ENCODE data around the gene NLGN1. TPM values are rescaled to one million over a fixed set of nuclear protein-coding genes. Genes with fewer than 3 reads are reported as not detected.

Gene NLGN1
- total RNA-seq, 2 donors from 2014 or later: 0.36 to 11.7 TPM

DNA sequence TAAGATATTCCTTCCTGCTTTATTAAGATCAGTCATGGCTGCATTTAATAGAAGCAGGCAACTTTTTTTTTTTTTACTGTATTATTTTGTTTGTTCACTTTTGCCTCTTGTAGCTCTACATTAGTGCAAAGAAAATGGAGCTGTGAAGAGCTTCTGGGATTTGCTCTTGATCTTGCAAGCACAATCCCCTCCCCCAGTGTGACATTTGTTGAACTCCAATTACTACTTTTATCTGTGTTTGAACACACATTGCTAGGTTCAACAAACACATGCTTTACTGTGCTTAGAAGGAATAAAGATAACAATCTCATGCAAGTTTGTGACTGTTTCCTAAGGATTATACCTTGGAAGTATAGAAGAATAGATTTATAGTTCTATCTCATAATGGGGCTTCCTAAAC, 648.8 kb downstream of the NLGN1 start:
- H3K27ac ChIP-seq: no peak overlapping the region
- H3K4me3 ChIP-seq: no peak overlapping the region
- no peaks in the 10 kb centered on the region for H3K36me3 ChIP-seq
- no peaks in the 10 kb centered on the region for H3K27me3 ChIP-seq (replicated peaks; ENCODE audit: insufficient read depth)
- peak; percentile 6 for DNase-seq (ENCODE audit: low spot score)
- no peaks in the 10 kb centered on the region for H3K4me1 ChIP-seq (replicated peaks)
- TF ChIP-seq, protein P1, sequence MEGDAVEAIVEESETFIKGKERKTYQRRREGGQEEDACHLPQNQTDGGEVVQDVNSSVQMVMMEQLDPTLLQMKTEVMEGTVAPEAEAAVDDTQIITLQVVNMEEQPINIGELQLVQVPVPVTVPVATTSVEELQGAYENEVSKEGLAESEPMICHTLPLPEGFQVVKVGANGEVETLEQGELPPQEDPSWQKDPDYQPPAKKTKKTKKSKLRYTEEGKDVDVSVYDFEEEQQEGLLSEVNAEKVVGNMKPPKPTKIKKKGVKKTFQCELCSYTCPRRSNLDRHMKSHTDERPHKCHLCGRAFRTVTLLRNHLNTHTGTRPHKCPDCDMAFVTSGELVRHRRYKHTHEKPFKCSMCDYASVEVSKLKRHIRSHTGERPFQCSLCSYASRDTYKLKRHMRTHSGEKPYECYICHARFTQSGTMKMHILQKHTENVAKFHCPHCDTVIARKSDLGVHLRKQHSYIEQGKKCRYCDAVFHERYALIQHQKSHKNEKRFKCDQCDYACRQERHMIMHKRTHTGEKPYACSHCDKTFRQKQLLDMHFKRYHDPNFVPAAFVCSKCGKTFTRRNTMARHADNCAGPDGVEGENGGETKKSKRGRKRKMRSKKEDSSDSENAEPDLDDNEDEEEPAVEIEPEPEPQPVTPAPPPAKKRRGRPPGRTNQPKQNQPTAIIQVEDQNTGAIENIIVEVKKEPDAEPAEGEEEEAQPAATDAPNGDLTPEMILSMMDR (IDR thresholded peaks at IDR 0.05): no peak
- TF ChIP-seq POLR2AphosphoS5 (IDR thresholded peaks at IDR 0.05) (no peak), POLR2A (IDR thresholded peaks at IDR 0.05) (no peak)
- intact Hi-C loops (cut with DNase I): no loop called here
- H3K9me3 ChIP-seq: no peaks in the 10 kb centered on the region

DNA sequence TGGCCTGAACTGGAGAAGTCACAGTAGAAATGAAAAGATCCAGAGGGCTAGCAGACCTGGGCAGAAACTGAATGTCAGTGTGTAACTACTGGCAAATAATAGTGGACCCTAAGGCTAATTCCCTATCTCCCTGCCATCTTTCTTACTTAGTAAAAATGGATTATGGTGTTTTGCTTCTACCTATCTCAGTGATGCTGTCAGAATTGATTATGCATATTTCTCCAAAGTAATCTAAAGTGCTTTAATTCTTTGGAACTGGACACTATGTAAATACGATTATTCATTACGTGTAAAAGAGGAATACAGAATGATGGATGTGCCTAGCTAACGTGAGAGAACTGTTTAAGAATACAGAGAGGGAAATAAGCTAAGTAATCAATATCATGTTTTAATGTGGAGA, 651.9 kb downstream of the NLGN1 start:
- TF ChIP-seq, protein P1 (IDR thresholded peaks at IDR 0.05): no peak
- TF ChIP-seq POLR2AphosphoS5 (IDR thresholded peaks at IDR 0.05) (no peak), POLR2A (IDR thresholded peaks at IDR 0.05) (no peak)
- no peak overlapping the region for H3K4me3 ChIP-seq
- no peaks in the 10 kb centered on the region for H3K36me3 ChIP-seq
- no peaks in the 10 kb centered on the region for H3K27me3 ChIP-seq (replicated peaks; ENCODE audit: insufficient read depth)
- H3K4me1 ChIP-seq (replicated peaks): no peaks in the 10 kb centered on the region
- no peak overlapping the region for H3K27ac ChIP-seq
- WGBS: 78% methylated on average over 3 of the region's 3 CpGs
- no peak for DNase-seq (ENCODE audit: low spot score)
- H3K9me3 ChIP-seq: no peaks in the 10 kb centered on the region
- intact Hi-C loops (cut with DNase I): no loop called here

DNA sequence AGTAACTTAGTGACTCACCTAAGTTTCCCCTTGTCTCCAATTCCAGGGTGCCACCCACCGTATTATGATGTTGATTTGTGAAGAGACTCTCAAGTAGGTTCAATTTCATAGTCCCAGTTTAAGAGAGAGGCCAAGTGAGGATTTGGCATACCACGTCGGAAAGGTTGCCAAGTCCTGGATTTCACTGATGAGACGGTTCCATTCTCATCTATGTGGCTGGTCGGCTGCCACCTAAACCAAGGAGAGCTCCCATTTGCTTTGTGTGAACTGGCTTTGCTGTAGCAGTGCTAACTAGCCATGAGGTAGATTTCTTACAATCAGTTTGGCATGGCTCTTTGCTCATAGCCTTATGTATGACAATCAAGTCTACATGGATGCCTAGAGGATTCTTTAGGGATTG, 653.6 kb downstream of the NLGN1 start:
- no peak for DNase-seq (ENCODE audit: low spot score)
- 86% methylated on average over 5 of the region's 5 CpGs for WGBS
- TF ChIP-seq POLR2AphosphoS5 (IDR thresholded peaks at IDR 0.05): no peak
- TF ChIP-seq POLR2A (IDR thresholded peaks at IDR 0.05): no peak
- TF ChIP-seq, protein P1 (IDR thresholded peaks at IDR 0.05): no peak
- no peaks in the 10 kb centered on the region for H3K27me3 ChIP-seq (replicated peaks; ENCODE audit: insufficient read depth)
- H3K36me3 ChIP-seq: no peaks in the 10 kb centered on the region
- no peaks in the 10 kb centered on the region for H3K4me1 ChIP-seq (replicated peaks)
- no peak overlapping the region for H3K27ac ChIP-seq
- intact Hi-C loops (cut with DNase I): no loop called here
- no peak overlapping the region for H3K4me3 ChIP-seq
- no peaks in the 10 kb centered on the region for H3K9me3 ChIP-seq

DNA sequence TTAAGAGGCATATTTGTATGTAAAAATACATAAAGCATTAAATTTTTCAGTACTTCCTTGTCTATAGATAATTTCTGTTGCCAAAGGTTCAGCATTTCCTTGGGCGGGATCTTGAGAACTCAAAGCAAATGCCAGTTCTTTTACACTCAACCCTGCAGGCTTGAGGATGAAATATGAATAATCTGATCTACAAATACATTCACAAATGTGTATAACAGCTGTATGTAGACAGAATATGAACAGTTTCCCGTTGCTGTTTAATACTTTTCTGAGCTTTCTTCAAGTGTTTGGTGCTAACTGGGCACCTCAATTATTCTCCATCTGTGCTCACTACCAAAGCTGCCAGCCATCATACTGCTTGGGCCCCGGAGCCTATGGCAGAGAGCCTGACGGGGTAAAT, 661.3 kb downstream of the NLGN1 start:
- Histone ChIP-seq H3K4me3 (no peak overlapping the region), H3K4me1 (replicated peaks) (no peaks in the 10 kb centered on the region), H3K9me3 (no peaks in the 10 kb centered on the region), H3K27ac (no peak overlapping the region), H3K27me3 (replicated peaks; ENCODE audit: insufficient read depth) (no peaks in the 10 kb centered on the region), H3K36me3 (no peaks in the 10 kb centered on the region)
- 93% methylated on average over 4 of the region's 4 CpGs for WGBS
- TF ChIP-seq, protein P1 (IDR thresholded peaks at IDR 0.05): no peak
- TF ChIP-seq POLR2A (IDR thresholded peaks at IDR 0.05): no peak
- TF ChIP-seq POLR2AphosphoS5 (IDR thresholded peaks at IDR 0.05): no peak
- intact Hi-C loops (cut with DNase I): no loop called here
- no peak for DNase-seq (ENCODE audit: low spot score)

DNA sequence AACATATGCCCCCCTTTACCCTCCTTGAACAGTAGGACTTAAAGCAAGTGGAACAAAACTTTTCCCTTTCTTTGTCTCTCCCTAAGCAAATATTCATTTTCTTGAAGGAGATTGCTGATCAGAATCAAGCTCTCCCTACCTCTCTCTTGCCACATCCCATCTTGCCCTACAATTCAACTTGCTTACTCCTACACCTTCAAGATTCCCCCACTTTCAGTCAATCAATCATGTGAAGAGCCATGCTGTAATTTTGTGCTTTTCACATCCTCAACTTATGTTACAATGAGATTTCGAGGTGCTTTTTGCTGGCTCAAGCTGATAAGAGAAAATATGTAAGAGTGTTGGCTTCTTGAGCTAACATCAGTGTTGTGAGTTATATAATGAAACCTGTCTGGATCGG, 662.9 kb downstream of the NLGN1 start:
- intact Hi-C loops (cut with DNase I): no loop called here
- Histone ChIP-seq H3K27me3 (replicated peaks; ENCODE audit: insufficient read depth) (no peaks in the 10 kb centered on the region), H3K4me1 (replicated peaks) (no peaks in the 10 kb centered on the region), H3K27ac (no peak overlapping the region), H3K4me3 (no peak overlapping the region), H3K36me3 (no peaks in the 10 kb centered on the region), H3K9me3 (no peaks in the 10 kb centered on the region)
- TF ChIP-seq, protein P1 (IDR thresholded peaks at IDR 0.05): no peak
- no peak for TF ChIP-seq POLR2A (IDR thresholded peaks at IDR 0.05)
- no peak for TF ChIP-seq POLR2AphosphoS5 (IDR thresholded peaks at IDR 0.05)
- WGBS: 94% methylated on average over 2 of the region's 2 CpGs
- no peak for DNase-seq (ENCODE audit: low spot score)
